Measurements from ENCODE around the gene ANKRD33B. TPM values are rescaled to one million over a fixed set of nuclear protein-coding genes. Genes with fewer than 3 reads are reported as not detected.
"Not testable (repeated sequence)": the region's sequence is repeated elsewhere in the genome, so short reads cannot be mapped to it uniquely, and the experiment has no call there.

ANKRD33B gene
- total and polyA plus RNA-seq, 9 donors, result 1.1 to 1.9 (median 1.5) TPM

GRCh38 chr5:10545084-10545483, 18.8 kb upstream of the ANKRD33B start:
- 85% methylated on average over 4 of the region's 8 CpGs for WGBS (ENCODE audit: insufficient coverage)
- Histone ChIP-seq H3K36me3 (ENCODE audit: control insufficient read depth, insufficient read depth, low read length) (no peaks in the 10 kb centered on the region), H3K4me3 (ENCODE audit: low read length) (no peak overlapping the region), H3K27ac (ENCODE audit: low read length) (no peak overlapping the region), H3K27me3 (ENCODE audit: control insufficient read depth, insufficient read depth, low read length) (peaks cover 17% of the 10 kb centered on the region), H3K4me1 (ENCODE audit: control insufficient read depth, insufficient read depth, low read length) (no peaks in the 10 kb centered on the region), H3K9me3 (replicated peaks; ENCODE audit: control insufficient read depth, low read depth, low read length) (no peaks in the 10 kb centered on the region)
- no peak for DNase-seq

GRCh38 chr5:10546186-10546585, 17.7 kb upstream of the ANKRD33B start:
- Histone ChIP-seq H3K4me1 (ENCODE audit: control insufficient read depth, insufficient read depth, low read length) (peaks cover 2% of the 10 kb centered on the region), H3K27me3 (ENCODE audit: control insufficient read depth, insufficient read depth, low read length) (peaks cover 21% of the 10 kb centered on the region), H3K4me3 (ENCODE audit: low read length) (no peak overlapping the region), H3K9me3 (replicated peaks; ENCODE audit: control insufficient read depth, low read depth, low read length) (no peaks in the 10 kb centered on the region), H3K36me3 (ENCODE audit: control insufficient read depth, insufficient read depth, low read length) (no peaks in the 10 kb centered on the region), H3K27ac (ENCODE audit: low read length) (no peak overlapping the region)
- 47% methylated on average over 7 of the region's 7 CpGs for WGBS (ENCODE audit: insufficient coverage)
- no peak for DNase-seq

DNA sequence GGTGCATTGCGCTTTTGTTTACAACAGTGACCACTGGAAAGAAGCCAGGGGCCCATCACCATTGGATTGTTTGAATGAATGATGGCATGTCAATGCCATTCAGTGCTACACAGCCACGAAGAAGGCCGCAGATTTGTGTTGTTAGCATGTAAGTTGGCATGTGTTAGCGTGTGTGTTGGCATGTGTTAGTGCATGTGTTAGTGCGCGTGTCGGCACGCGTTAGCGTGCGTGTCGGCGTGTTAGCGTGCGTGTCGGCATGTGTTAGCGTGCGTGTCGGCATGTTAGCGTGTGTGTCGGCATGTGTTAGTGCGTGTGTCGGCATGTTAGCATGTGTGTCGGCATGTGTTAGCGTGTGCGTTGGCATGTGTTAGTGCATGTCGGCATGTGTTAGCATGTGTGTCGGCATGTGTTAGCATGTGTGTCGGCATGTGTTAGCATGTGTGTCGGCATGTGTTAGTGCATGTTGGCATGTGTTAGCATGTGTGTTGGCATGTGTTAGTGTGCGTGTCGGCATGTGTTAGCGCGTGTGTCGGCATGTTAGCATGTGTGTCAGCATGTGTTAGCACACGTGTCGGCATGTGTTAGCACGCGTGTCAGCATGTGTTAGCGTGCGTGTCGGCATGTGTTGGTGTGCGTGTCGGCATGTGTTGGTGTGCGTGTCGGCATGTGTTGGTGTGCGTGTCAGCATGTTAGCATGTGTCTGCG, 15.3 kb upstream of the ANKRD33B start:
- Histone ChIP-seq H3K27ac (ENCODE audit: low read length) (no peak overlapping the region), H3K4me1 (ENCODE audit: control insufficient read depth, insufficient read depth, low read length) (peaks cover 7% of the 10 kb centered on the region), H3K9me3 (replicated peaks; ENCODE audit: control insufficient read depth, low read depth, low read length) (no peaks in the 10 kb centered on the region), H3K36me3 (ENCODE audit: control insufficient read depth, insufficient read depth, low read length) (no peaks in the 10 kb centered on the region), H3K4me3 (ENCODE audit: low read length) (no peak overlapping the region), H3K27me3 (ENCODE audit: control insufficient read depth, insufficient read depth, low read length) (peaks cover 17% of the 10 kb centered on the region)
- DNase-seq, result no peak
- 92% methylated on average over 48 of the region's 48 CpGs for WGBS (ENCODE audit: insufficient coverage)

- not testable (repeated sequence) for H3K27ac ChIP-seq (ENCODE audit: low read length); H3K4me3 ChIP-seq (ENCODE audit: low read length); H3K36me3 ChIP-seq (ENCODE audit: control insufficient read depth, insufficient read depth, low read length); DNase-seq; H3K9me3 ChIP-seq (replicated peaks; ENCODE audit: control insufficient read depth, low read depth, low read length); H3K4me1 ChIP-seq (ENCODE audit: control insufficient read depth, insufficient read depth, low read length)
- WGBS (ENCODE audit: insufficient coverage), result over 99% methylated on average over 24 of the region's 30 CpGs
- peaks cover 13% of the 10 kb centered on the region for H3K27me3 ChIP-seq (ENCODE audit: control insufficient read depth, insufficient read depth, low read length)
Measured at GRCh38 chr5:10549123-10549514, 14.8 kb upstream of the ANKRD33B start.

- H3K9me3 ChIP-seq (replicated peaks; ENCODE audit: control insufficient read depth, low read depth, low read length), result no peaks in the 10 kb centered on the region
- 75% methylated on average over 9 of the region's 10 CpGs for WGBS (ENCODE audit: insufficient coverage)
- H3K27ac ChIP-seq (ENCODE audit: low read length), result no peak overlapping the region
- H3K4me1 ChIP-seq (ENCODE audit: control insufficient read depth, insufficient read depth, low read length), result peaks cover 7% of the 10 kb centered on the region
- H3K4me3 ChIP-seq (ENCODE audit: low read length), result no peak overlapping the region
- no peaks in the 10 kb centered on the region for H3K36me3 ChIP-seq (ENCODE audit: control insufficient read depth, insufficient read depth, low read length)
- H3K27me3 ChIP-seq (ENCODE audit: control insufficient read depth, insufficient read depth, low read length), result peaks cover 11% of the 10 kb centered on the region
- DNase-seq, result no peak
Measured at GRCh38 chr5:10550222-10550995, 13.5 kb upstream of the ANKRD33B start.

GRCh38 chr5:10551782-10552138, 12.1 kb upstream of the ANKRD33B start:
- no peak for DNase-seq
- peaks cover 10% of the 10 kb centered on the region for H3K4me1 ChIP-seq (ENCODE audit: control insufficient read depth, insufficient read depth, low read length)
- no peaks in the 10 kb centered on the region for H3K36me3 ChIP-seq (ENCODE audit: control insufficient read depth, insufficient read depth, low read length)
- no peak overlapping the region for H3K4me3 ChIP-seq (ENCODE audit: low read length)
- H3K27me3 ChIP-seq (ENCODE audit: control insufficient read depth, insufficient read depth, low read length), result peaks cover 11% of the 10 kb centered on the region
- WGBS (ENCODE audit: insufficient coverage), result no CpG with 5 or more reads among the region's 3 CpGs
- H3K27ac ChIP-seq (ENCODE audit: low read length), result no peak overlapping the region
- H3K9me3 ChIP-seq (replicated peaks; ENCODE audit: control insufficient read depth, low read depth, low read length), result no peaks in the 10 kb centered on the region

- 85% methylated on average over 9 of the region's 14 CpGs for WGBS (ENCODE audit: insufficient coverage)
- Histone ChIP-seq H3K36me3 (ENCODE audit: control insufficient read depth, insufficient read depth, low read length) (no peaks in the 10 kb centered on the region), H3K27ac (ENCODE audit: low read length) (no peak overlapping the region)
Measured at GRCh38 chr5:10552183-10553143, 11.4 kb upstream of the ANKRD33B start.

GRCh38 chr5:10553476-10553875, 10.4 kb upstream of the ANKRD33B start:
- 84% methylated on average over 7 of the region's 7 CpGs for WGBS (ENCODE audit: insufficient coverage)
- Histone ChIP-seq H3K36me3 (ENCODE audit: control insufficient read depth, insufficient read depth, low read length) (no peaks in the 10 kb centered on the region), H3K27ac (ENCODE audit: low read length) (no peak overlapping the region), H3K9me3 (replicated peaks; ENCODE audit: control insufficient read depth, low read depth, low read length) (no peaks in the 10 kb centered on the region), H3K4me3 (ENCODE audit: low read length) (no peak overlapping the region), H3K27me3 (ENCODE audit: control insufficient read depth, insufficient read depth, low read length) (peaks cover 12% of the 10 kb centered on the region), H3K4me1 (ENCODE audit: control insufficient read depth, insufficient read depth, low read length) (peaks cover 14% of the 10 kb centered on the region)
- DNase-seq, result no peak

More at GRCh38 chr5:10552183-10553143, 11.4 kb upstream of the ANKRD33B start:
- no peak overlapping the region for H3K4me3 ChIP-seq (ENCODE audit: low read length)
- no peaks in the 10 kb centered on the region for H3K9me3 ChIP-seq (replicated peaks; ENCODE audit: control insufficient read depth, low read depth, low read length)
- peaks cover 12% of the 10 kb centered on the region for H3K27me3 ChIP-seq (ENCODE audit: control insufficient read depth, insufficient read depth, low read length)
- H3K4me1 ChIP-seq (ENCODE audit: control insufficient read depth, insufficient read depth, low read length), result peaks cover 12% of the 10 kb centered on the region
- no peak for DNase-seq

- DNase-seq, result no peak
- WGBS (ENCODE audit: insufficient coverage), result 63% methylated on average over 7 of the region's 8 CpGs
- no peaks in the 10 kb centered on the region for H3K36me3 ChIP-seq (ENCODE audit: control insufficient read depth, insufficient read depth, low read length)
- peaks cover 14% of the 10 kb centered on the region for H3K4me1 ChIP-seq (ENCODE audit: control insufficient read depth, insufficient read depth, low read length)
- H3K27me3 ChIP-seq (ENCODE audit: control insufficient read depth, insufficient read depth, low read length), result peaks cover 19% of the 10 kb centered on the region
- H3K9me3 ChIP-seq (replicated peaks; ENCODE audit: control insufficient read depth, low read depth, low read length), result no peaks in the 10 kb centered on the region
- H3K4me3 ChIP-seq (ENCODE audit: low read length), result no peak overlapping the region
- H3K27ac ChIP-seq (ENCODE audit: low read length), result no peak overlapping the region
Measured at GRCh38 chr5:10555277-10555684, 8.6 kb upstream of the ANKRD33B start.

Data from muscle of leg (tissue), 11 donors.